Body of pancreas (tissue), 4 donors: ENCODE measurements around the gene SPRTN. TPM values are rescaled to one million over a fixed set of nuclear protein-coding genes. Genes with fewer than 3 reads are reported as not detected.

Experiments
- ATAC-seq: fragments of 150-250 bp; one replicate; pipeline ENCODE4 v1.9.1; 2016
- DNase-seq, 4 donors: peaks; one replicate each; pipeline ENCODE4 v3.0.0-alpha.2; 2019
- H3K27ac ChIP-seq, 4 donors: fragments of 200-600 bp; sonication (generic); 1 replicate in 3 of 4; 2 replicates in 1 of 4; pipeline versions ENCODE4 v1.5.1 to v1.6.1; 2016 to 2019; ENCODE audit warnings: mild to moderate bottlenecking in 1 of 4, mixed read lengths in 1 of 4, moderate library complexity in 1 of 4
- H3K27me3 ChIP-seq, 2 donors: fragments of 200-600 bp; sonication (generic); one replicate each; pipeline ENCODE4 v1.6.0; 2016; ENCODE audit warnings: mild to moderate bottlenecking in 1 of 2
- H3K36me3 ChIP-seq, 2 donors: fragments of 200-600 bp; sonication (generic); replicated peaks in 1 of 2; 2 replicates each; pipeline ENCODE4 v1.5.1; 2016; ENCODE audit warnings: low read depth in 2 of 2; ENCODE audit not compliant: insufficient read depth in 1 of 2
- H3K4me1 ChIP-seq: fragments of 200-600 bp; sonication (generic); one replicate; pipeline ENCODE4 v1.6.0; 2016
- H3K4me3 ChIP-seq, 2 donors: fragments of 200-600 bp; sonication (generic); 1 replicate in 1 of 2; 2 replicates in 1 of 2; pipeline ENCODE4 v1.5.1; 2016 to 2019
- H3K9me3 ChIP-seq, 3 donors: fragments of 200-600 bp; sonication (generic); 1 replicate in 2 of 3; 2 replicates in 1 of 3; pipeline ENCODE4 v1.5.1; 2016
- CTCF ChIP-seq, 7 experiments: fragments of 450-650 bp in 4 of 7; fragments of 200-600 bp in 3 of 7; sonication (generic) in 3 of 7; IDR thresholded peaks; one replicate each; pipeline ENCODE4 v1.5.1; 2016 to 2019; ENCODE audit warnings: antibody characterized with exemption in 7 of 7
- POLR2A ChIP-seq, 3 donors: fragments of 450-650 bp; IDR thresholded peaks; one replicate each; pipeline ENCODE4 v1.6.1; 2016; ENCODE audit warnings: antibody characterized with exemption in 3 of 3, mild to moderate bottlenecking in 2 of 3
- WGBS, 2 donors: methylation state at CpG; one replicate each; pipeline ENCODE4 v1.1.5; 2017; 5-methylcytosine and 5-hydroxymethylcytosine counted together
- intact Hi-C: fragments of 100-400 bp; cut with DNase I; formaldehyde crosslinking; loops from one replicate; pipeline ENCODE4 v1.15.1; 2023
- total RNA-seq, 2 donors: library from RNA; depleted of rRNA; stranded (reverse); fragments of >200 nt; gene quantifications; one replicate each; pipeline ENCODE4 v1.1.0, GENCODE V29; 2016

Gene SPRTN
- total RNA-seq, 2 donors from 2014 or later: 10.9 to 11.2 TPM

- 66 to 77% methylated on average over 8 of the region's 8 CpGs for WGBS, 2 donors
- H3K27me3 ChIP-seq: no peaks in the 10 kb centered on the region
- H3K27ac ChIP-seq: no peak overlapping the region
- no peaks in the 10 kb centered on the region for H3K4me1 ChIP-seq
- ATAC-seq (no peak), DNase-seq (no peak)
- H3K9me3 ChIP-seq: no peaks in the 10 kb centered on the region
- H3K4me3 ChIP-seq: no peak overlapping the region
- no peaks in the 10 kb centered on the region for H3K36me3 ChIP-seq
- intact Hi-C loops: no loop called here
- TF ChIP-seq POLR2A (IDR thresholded peaks at IDR 0.05) (no peak), CTCF (IDR thresholded peaks at IDR 0.05) (no peak)
These were observed 26.2 kb upstream of the SPRTN start for GRCh38 chr1:231311720-231312431.

- ATAC-seq (no peak), DNase-seq (no peak)
- no peaks in the 10 kb centered on the region for H3K9me3 ChIP-seq
- TF ChIP-seq POLR2A (IDR thresholded peaks at IDR 0.05) (no peak), CTCF (IDR thresholded peaks at IDR 0.05) (no peak)
- no peak overlapping the region for H3K27ac ChIP-seq
- no peaks in the 10 kb centered on the region for H3K4me1 ChIP-seq
- H3K27me3 ChIP-seq: no peaks in the 10 kb centered on the region
- no peaks in the 10 kb centered on the region for H3K36me3 ChIP-seq
- intact Hi-C loops: no loop called here
- H3K4me3 ChIP-seq: no peak overlapping the region
- 87% methylated on average over 4 to 5 of the region's 5 CpGs for WGBS, 2 donors
These were observed 25.7 kb upstream of the SPRTN start for GRCh38 chr1:231312432-231312788.

DNA sequence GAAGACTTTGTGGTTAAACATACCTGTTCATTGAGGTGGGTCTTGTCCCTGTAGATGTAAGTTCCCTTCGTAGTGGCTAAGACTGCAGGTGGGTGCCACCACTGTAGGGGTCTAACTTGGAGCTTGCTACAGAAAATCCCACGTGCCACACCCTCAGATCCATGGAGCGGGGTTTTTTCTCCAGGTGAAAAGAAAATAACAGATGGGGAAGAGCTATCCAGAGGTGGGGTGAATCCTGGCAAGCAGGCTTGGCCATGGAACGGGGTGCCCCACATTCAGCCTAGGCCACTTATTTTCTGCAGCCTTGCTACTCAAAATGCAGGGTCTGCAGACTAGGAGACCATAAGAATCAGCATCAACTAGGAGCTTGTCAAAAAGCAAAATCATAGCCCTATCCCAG is 24.4 kb upstream of the SPRTN start:
- no peak overlapping the region for H3K27ac ChIP-seq
- H3K4me1 ChIP-seq: no peaks in the 10 kb centered on the region
- ATAC-seq: no peak
- no peaks in the 10 kb centered on the region for H3K27me3 ChIP-seq
- H3K4me3 ChIP-seq: no peak overlapping the region
- H3K36me3 ChIP-seq: no peaks in the 10 kb centered on the region
- intact Hi-C loops: no loop called here
- no peak for DNase-seq
- TF ChIP-seq POLR2A (IDR thresholded peaks at IDR 0.05) (no peak), CTCF (IDR thresholded peaks at IDR 0.05) (no peak)
- H3K9me3 ChIP-seq: no peaks in the 10 kb centered on the region
- 71 to 82% methylated on average over 4 of the region's 4 CpGs for WGBS, 2 donors

GRCh38 chr1:231315887-231316286 is 22.2 kb upstream of the SPRTN start:
- ATAC-seq (peak; percentile 50), DNase-seq (peak; percentile 17 to 50 (median 27))
- no peaks in the 10 kb centered on the region for H3K36me3 ChIP-seq
- H3K27me3 ChIP-seq: no peaks in the 10 kb centered on the region
- intact Hi-C loops: no loop called here
- no peaks in the 10 kb centered on the region for H3K9me3 ChIP-seq
- H3K4me1 ChIP-seq: no peaks in the 10 kb centered on the region
- no peak overlapping the region for H3K27ac ChIP-seq
- TF ChIP-seq POLR2A (IDR thresholded peaks at IDR 0.05) (no peak), CTCF (IDR thresholded peaks at IDR 0.05) (peak; percentile 31 to 54 (median 44))
- 37 to 42% methylated on average over 11 of the region's 11 CpGs for WGBS, 2 donors
- H3K4me3 ChIP-seq: no peak overlapping the region
